ENCODE measurements around the gene HELZ. TPM values are rescaled to one million over a fixed set of nuclear protein-coding genes. Genes with fewer than 3 reads are reported as not detected.
"Not testable (repeated sequence)": the region's sequence is repeated elsewhere in the genome, so short reads cannot be mapped to it uniquely, and the experiment has no call there.

Gene HELZ
- total RNA-seq, 2 experiments from 2014 or later, result 98.2 to 109 TPM

GRCh38 chr17:67260170-67260987, 15.4 kb upstream of the HELZ start:
- no peak for DNase-seq
- Mint-ChIP-seq H3K4me1 (peaks cover 65% of the 10 kb centered on the region), H3K27ac (peak overlapping the region; percentile 21), H3K27me3 (no peaks in the 10 kb centered on the region), H3K4me3 (no peak overlapping the region), H3K36me3 (ENCODE audit: low read depth) (peaks cover 13% of the 10 kb centered on the region), H3K9me3 (peaks cover 4% of the 10 kb centered on the region)
- POLR2A ChIA-PET, result no interaction called here
- CTCF ChIA-PET, result no interaction called here

- CTCF ChIA-PET, result interaction anchor here (0.8 to 1.4 kb wide), 4 partner anchors 12 to 38 kb away, joined by 3 to 7 read pairs (median 4); partner anchors contain the start of gene HELZ
- peak overlapping the region; percentile 90 for H3K27ac Mint-ChIP-seq
- peak overlapping the region; percentile 7 for H3K4me3 Mint-ChIP-seq
Observed at GRCh38 chr17:67258821-67259468, 13.9 kb upstream of the HELZ start.

GRCh38 chr17:67256075-67256732, 11.2 kb upstream of the HELZ start:
- Mint-ChIP-seq H3K4me1 (peaks cover 50% of the 10 kb centered on the region), H3K4me3 (no peak overlapping the region), H3K27me3 (peaks cover 6% of the 10 kb centered on the region), H3K9me3 (peaks cover 5% of the 10 kb centered on the region), H3K36me3 (ENCODE audit: low read depth) (peaks cover 13% of the 10 kb centered on the region), H3K27ac (no peak overlapping the region)
- ChIA-PET CTCF (no interaction called here), POLR2A (interaction anchor here (1.6 to 3.5 kb wide), 3 partner anchors 8 to 50 kb away, joined by 3 to 36 read pairs (median 33); partner anchors contain the start of gene HELZ)
- no peak for DNase-seq

More at GRCh38 chr17:67258821-67259468, 13.9 kb upstream of the HELZ start:
- H3K27me3 Mint-ChIP-seq, result no peaks in the 10 kb centered on the region
- POLR2A ChIA-PET, result interaction anchor here (0.8 to 3.5 kb wide), 6 partner anchors 10 to 107 kb away, joined by 3 to 36 read pairs (median 5); partner anchors contain the start of genes HELZ and PSMD12
- H3K4me1 Mint-ChIP-seq, result peaks cover 65% of the 10 kb centered on the region
- peaks cover 5% of the 10 kb centered on the region for H3K9me3 Mint-ChIP-seq
- DNase-seq, result peak; percentile 65
- peaks cover 13% of the 10 kb centered on the region for H3K36me3 Mint-ChIP-seq (ENCODE audit: low read depth)

GRCh38 chr17:67253384-67253783, 8.4 kb upstream of the HELZ start:
- CTCF ChIA-PET, result no interaction called here
- DNase-seq, result no peak
- peaks cover 38% of the 10 kb centered on the region for H3K4me1 Mint-ChIP-seq

GRCh38 chr17:67251586-67251985, 6.6 kb upstream of the HELZ start:
- CTCF ChIA-PET, result interaction anchor here (0.6 to 0.7 kb wide), 2 partner anchors 13 to 111 kb away, joined by 3 to 4 read pairs; no protein-coding TSS in a partner anchor
- H3K9me3 Mint-ChIP-seq, H3K27me3 Mint-ChIP-seq, H3K4me3 Mint-ChIP-seq, POLR2A ChIA-PET, DNase-seq, H3K27ac Mint-ChIP-seq: not testable (repeated sequence)
- Mint-ChIP-seq H3K36me3 (ENCODE audit: low read depth) (peaks cover 16% of the 10 kb centered on the region), H3K4me1 (peaks cover 39% of the 10 kb centered on the region)

More at GRCh38 chr17:67253384-67253783, 8.4 kb upstream of the HELZ start:
- Mint-ChIP-seq H3K27ac (no peak overlapping the region), H3K9me3 (peaks cover 5% of the 10 kb centered on the region), H3K4me3 (no peak overlapping the region), H3K36me3 (ENCODE audit: low read depth) (peaks cover 12% of the 10 kb centered on the region), H3K27me3 (peaks cover 6% of the 10 kb centered on the region)
- POLR2A ChIA-PET, result no interaction called here

GRCh38 chr17:67248291-67248690, 3.3 kb upstream of the HELZ start:
- POLR2A ChIA-PET, result interaction anchor here (1.2 to 3.6 kb wide), 2 partner anchors 9 to 44 kb away, joined by 3 to 33 read pairs; no protein-coding TSS in a partner anchor
- H3K36me3 Mint-ChIP-seq (ENCODE audit: low read depth), result peaks cover 23% of the 10 kb centered on the region
- H3K4me3 Mint-ChIP-seq, result peak overlapping the region; percentile 6
- no peaks in the 10 kb centered on the region for H3K9me3 Mint-ChIP-seq
- CTCF ChIA-PET, result interaction anchor here (0.5 kb wide), 1 partner anchor 88 kb away, joined by 4 read pairs; no protein-coding TSS in a partner anchor
- peaks cover 38% of the 10 kb centered on the region for H3K4me1 Mint-ChIP-seq
- H3K27ac Mint-ChIP-seq, result peak overlapping the region; percentile 68
- peaks cover 4% of the 10 kb centered on the region for H3K27me3 Mint-ChIP-seq
- no peak for DNase-seq

- ChIA-PET POLR2A (interaction anchor here (0.6 to 3.6 kb wide), 5 partner anchors 9 to 45 kb away, joined by 3 to 33 read pairs (median 3); no protein-coding TSS in a partner anchor), CTCF (interaction anchor here (0.6 to 1.0 kb wide), 3 partner anchors 11 to 46 kb away, joined by 3 to 7 read pairs (median 4); no protein-coding TSS in a partner anchor)
- peaks cover under 1% of the 10 kb centered on the region for H3K27me3 Mint-ChIP-seq
- peaks cover 43% of the 10 kb centered on the region for H3K4me1 Mint-ChIP-seq
- H3K9me3 Mint-ChIP-seq, result no peaks in the 10 kb centered on the region
- peak overlapping the region; percentile 97 for H3K27ac Mint-ChIP-seq
- peak overlapping the region; percentile 85 for H3K4me3 Mint-ChIP-seq
- H3K36me3 Mint-ChIP-seq (ENCODE audit: low read depth), result peaks cover 27% of the 10 kb centered on the region
- no peak for DNase-seq
Observed at GRCh38 chr17:67247416-67247900, 2.5 kb upstream of the HELZ start.

- peak; percentile 67 for DNase-seq
- POLR2A ChIA-PET, result interaction anchor here (0.6 to 3.6 kb wide), 4 partner anchors 8 to 25 kb away, joined by 3 to 33 read pairs (median 4); no protein-coding TSS in a partner anchor
Observed at GRCh38 chr17:67246653-67247415, 1.8 kb upstream of the HELZ start.

GRCh38 chr17:67246403-67246652, 1.3 kb upstream of the HELZ start:
- H3K36me3 Mint-ChIP-seq (ENCODE audit: low read depth), result peaks cover 35% of the 10 kb centered on the region
- ChIA-PET POLR2A (interaction anchor here (1.2 to 2.2 kb wide), 4 partner anchors 11 to 47 kb away, joined by 3 to 36 read pairs (median 8); no protein-coding TSS in a partner anchor), CTCF (interaction anchor here (1.1 kb wide), 1 partner anchor 48 kb away, joined by 4 read pairs; no protein-coding TSS in a partner anchor)
- peak overlapping the region; percentile 85 for H3K4me3 Mint-ChIP-seq
- peaks cover 50% of the 10 kb centered on the region for H3K4me1 Mint-ChIP-seq
- H3K27ac Mint-ChIP-seq, result peak overlapping the region; percentile 97
- no peaks in the 10 kb centered on the region for H3K9me3 Mint-ChIP-seq
- no peaks in the 10 kb centered on the region for H3K27me3 Mint-ChIP-seq
- DNase-seq, result no peak

More at GRCh38 chr17:67246653-67247415, 1.8 kb upstream of the HELZ start:
- peak overlapping the region; percentile 97 for H3K27ac Mint-ChIP-seq
- H3K4me1 Mint-ChIP-seq, result peaks cover 45% of the 10 kb centered on the region
- H3K9me3 Mint-ChIP-seq, result no peaks in the 10 kb centered on the region
- H3K36me3 Mint-ChIP-seq (ENCODE audit: low read depth), result peaks cover 30% of the 10 kb centered on the region
- peak overlapping the region; percentile 85 for H3K4me3 Mint-ChIP-seq
- CTCF ChIA-PET, result interaction anchor here (0.6 to 1.0 kb wide), 3 partner anchors 12 to 47 kb away, joined by 3 to 7 read pairs (median 4); no protein-coding TSS in a partner anchor
- no peaks in the 10 kb centered on the region for H3K27me3 Mint-ChIP-seq

- Mint-ChIP-seq H3K4me3 (peak overlapping the region; percentile 85), H3K4me1 (peaks cover 52% of the 10 kb centered on the region), H3K27ac (peak overlapping the region; percentile 97), H3K9me3 (no peaks in the 10 kb centered on the region), H3K27me3 (no peaks in the 10 kb centered on the region), H3K36me3 (ENCODE audit: low read depth) (peaks cover 40% of the 10 kb centered on the region)
- DNase-seq, result peak; percentile 62
- POLR2A ChIA-PET, result interaction anchor here (0.8 to 2.2 kb wide), 11 partner anchors 12 to 473 kb away, joined by 3 to 36 read pairs (median 7); no protein-coding TSS in a partner anchor
- CTCF ChIA-PET, result interaction anchor here (0.8 to 1.1 kb wide), 3 partner anchors 13 to 48 kb away, joined by 3 to 4 read pairs (median 4); no protein-coding TSS in a partner anchor
Observed at GRCh38 chr17:67245694-67246402, 852 bp upstream of the HELZ start.

GRCh38 chr17:67244431-67245072, 444 bp downstream of the HELZ start:
- peak; percentile 24 for DNase-seq

More at GRCh38 chr17:67244431-67245072, 444 bp downstream of the HELZ start:
- peaks cover 53% of the 10 kb centered on the region for H3K36me3 Mint-ChIP-seq (ENCODE audit: low read depth)
- H3K9me3 Mint-ChIP-seq, result no peaks in the 10 kb centered on the region
- peaks cover 62% of the 10 kb centered on the region for H3K4me1 Mint-ChIP-seq
- no peaks in the 10 kb centered on the region for H3K27me3 Mint-ChIP-seq
- peak overlapping the region; percentile 78 for H3K27ac Mint-ChIP-seq
- CTCF ChIA-PET, result interaction anchor here (0.7 to 1.1 kb wide), 3 partner anchors 14 to 50 kb away, joined by 3 to 4 read pairs (median 3); no protein-coding TSS in a partner anchor
- POLR2A ChIA-PET, result interaction anchor here (0.8 to 2.2 kb wide), 10 partner anchors 13 to 474 kb away, joined by 3 to 36 read pairs (median 8); no protein-coding TSS in a partner anchor
- peak overlapping the region; percentile 87 for H3K4me3 Mint-ChIP-seq
